Measurements from ENCODE around the gene MYO5A.
"Not testable (repeated sequence)": the region's sequence is repeated elsewhere in the genome, so short reads cannot be mapped to it uniquely, and the experiment has no call there.

The MYO5A gene

GRCh38 chr15:52294881-52295420, 233.7 kb downstream of the MYO5A start:
- no peak for DNase-seq (ENCODE audit: low read depth in 2 of 3, low spot score in 2 of 3)

GRCh38 chr15:52292780-52293392, 235.8 kb downstream of the MYO5A start:
- no peak for DNase-seq (ENCODE audit: low read depth in 2 of 3, low spot score in 2 of 3)

- DNase-seq (ENCODE audit: low read depth in 2 of 3, low spot score in 2 of 3) = no peak
These were observed 237.5 kb downstream of the MYO5A start for GRCh38 chr15:52291204-52291603.

GRCh38 chr15:52290800-52291199, 237.9 kb downstream of the MYO5A start:
- DNase-seq (ENCODE audit: low read depth in 2 of 3, low spot score in 2 of 3) = no peak

- DNase-seq (ENCODE audit: low read depth in 2 of 3, low spot score in 2 of 3) = no peak
These were observed 238.4 kb downstream of the MYO5A start for GRCh38 chr15:52290329-52290728.

GRCh38 chr15:52289629-52290081, 239.0 kb downstream of the MYO5A start:
- DNase-seq (ENCODE audit: low read depth in 2 of 3, low spot score in 2 of 3) = no peak

GRCh38 chr15:52288986-52289385, 239.7 kb downstream of the MYO5A start:
- no peak for DNase-seq (ENCODE audit: low read depth in 2 of 3, low spot score in 2 of 3)

GRCh38 chr15:52288051-52288942, 240.4 kb downstream of the MYO5A start:
- DNase-seq (ENCODE audit: low read depth in 2 of 3, low spot score in 2 of 3) = no peak

- no peak for DNase-seq (ENCODE audit: low read depth in 2 of 3, low spot score in 2 of 3)
These were observed 241.6 kb downstream of the MYO5A start for GRCh38 chr15:52287114-52287513.

- DNase-seq (ENCODE audit: low read depth in 2 of 3, low spot score in 2 of 3) = not testable (repeated sequence)
These were observed 242.7 kb downstream of the MYO5A start for GRCh38 chr15:52285941-52286340.

GRCh38 chr15:52284164-52284563, 244.5 kb downstream of the MYO5A start:
- DNase-seq (ENCODE audit: low read depth in 2 of 3, low spot score in 2 of 3) = no peak

GRCh38 chr15:52283281-52283680, 245.4 kb downstream of the MYO5A start:
- DNase-seq (ENCODE audit: low read depth in 2 of 3, low spot score in 2 of 3) = no peak

- no peak for DNase-seq (ENCODE audit: low read depth in 2 of 3, low spot score in 2 of 3)
These were observed 246.3 kb downstream of the MYO5A start for GRCh38 chr15:52282418-52282817.

GRCh38 chr15:52281085-52282035, 247.3 kb downstream of the MYO5A start:
- no peak for DNase-seq (ENCODE audit: low read depth in 2 of 3, low spot score in 2 of 3)

GRCh38 chr15:52280326-52281084, 248.2 kb downstream of the MYO5A start:
- DNase-seq (ENCODE audit: low read depth in 2 of 3, low spot score in 2 of 3) = no peak

GRCh38 chr15:52278636-52279367, 249.9 kb downstream of the MYO5A start:
- DNase-seq (ENCODE audit: low read depth in 2 of 3, low spot score in 2 of 3) = no peak

GRCh38 chr15:52278135-52278534, 250.5 kb downstream of the MYO5A start:
- DNase-seq (ENCODE audit: low read depth in 2 of 3, low spot score in 2 of 3) = no peak

- DNase-seq (ENCODE audit: low read depth in 2 of 3, low spot score in 2 of 3) = no peak
These were observed 251.1 kb downstream of the MYO5A start for GRCh38 chr15:52277575-52277974.

GRCh38 chr15:52276256-52276770, 252.4 kb downstream of the MYO5A start:
- no peak for DNase-seq (ENCODE audit: low read depth in 2 of 3, low spot score in 2 of 3)

Measured in activated CD8-positive, alpha-beta memory T cell treated with anti-CD3 and anti-CD28 coated beads for 48 hours (primary cell).